SK-N-MC (cell line): ENCODE results near the gene OSBP.
A peak's percentile ranks its signal among the peaks of the same experiment; 100 is the strongest.

ENCODE experiments used
- DNase-seq: peaks from one replicate; pipeline ENCODE4 v3.0.0-alpha.2; 2011; ENCODE audit warnings: low read depth, low spot score
- H3K27ac ChIP-seq: fragments of 200-600 bp; sonication (generic); 2 replicates; pipeline ENCODE4 v1.5.1; 2016; ENCODE audit warnings: mixed run types
- H3K36me3 ChIP-seq: fragments of 200-600 bp; sonication (generic); 2 replicates; pipeline ENCODE4 v1.6.1; 2017; ENCODE audit warnings: antibody characterized with exemption, low read length, mixed read lengths; ENCODE audit not compliant: insufficient read depth
- H3K4me3 ChIP-seq: fragments of 200-600 bp; sonication (generic); 2 replicates; pipeline ENCODE4 v1.5.1; 2016
- H3K9ac ChIP-seq: fragments of 200-600 bp; sonication (generic); 2 replicates; pipeline ENCODE4 v1.8.0; 2017; ENCODE audit warnings: mixed run types, mixed read lengths; ENCODE audit not compliant: insufficient read length
- H3K9me3 ChIP-seq: fragments of 200-600 bp; sonication (generic); 2 replicates; pipeline ENCODE4 v1.6.1; 2017; ENCODE audit warnings: low read depth, mild to moderate bottlenecking, antibody characterized with exemption, low read length, moderate library complexity, mixed read lengths
- EZH2 ChIP-seq: fragments of 200-600 bp; sonication (generic); IDR thresholded peaks from one replicate; pipeline ENCODE4 v1.6.1; 2017; ENCODE audit warnings: antibody characterized with exemption
- FOXP2 ChIP-seq: optimal IDR thresholded peaks from 2 replicates; pipeline ENCODE3; 2011; ENCODE audit warnings: mild to moderate bottlenecking, moderate library complexity; ENCODE audit not compliant: insufficient read depth; ENCODE audit errors: extremely low read length, control extremely low read depth
- POLR2AphosphoS5 ChIP-seq: IDR thresholded peaks from 2 replicates; pipeline ENCODE4 v1.6.1; 2012; ENCODE audit warnings: mild to moderate bottlenecking, low read depth, low read length, borderline replicate concordance

OSBP gene

GRCh38 chr11:59611570-59612565 is 3.7 kb downstream of the OSBP start:
- TF ChIP-seq POLR2AphosphoS5, result no peak
- no peak for TF ChIP-seq EZH2
- no peak for TF ChIP-seq FOXP2
- Histone ChIP-seq H3K9ac (peak overlapping the region; percentile 26), H3K4me3 (no peak overlapping the region), H3K36me3 (peaks cover 38% of the 10 kb centered on the region), H3K9me3 (no peaks in the 10 kb centered on the region), H3K27ac (peak overlapping the region; percentile 38)
- DNase-seq, result no peak

DNA sequence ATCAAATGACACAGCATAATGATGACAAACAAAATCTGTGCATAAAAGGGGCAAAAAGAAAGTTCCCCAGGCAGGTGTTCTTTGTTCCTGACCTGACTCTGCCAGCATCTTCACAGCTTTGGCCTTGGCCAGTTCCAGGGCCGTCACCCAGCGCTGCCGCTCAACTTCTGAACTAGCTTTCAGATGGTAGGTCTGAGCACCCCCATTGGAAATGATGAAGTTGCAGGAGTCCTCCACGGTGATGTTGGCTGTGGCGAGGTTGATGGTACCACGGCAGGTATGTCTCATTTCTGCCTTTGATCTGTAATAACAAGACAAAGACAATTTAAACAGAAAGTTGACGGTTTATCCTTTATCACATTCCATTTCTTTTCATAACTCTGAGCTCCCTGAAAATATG is 5.3 kb downstream of the OSBP start:
- Histone ChIP-seq H3K27ac (no peak overlapping the region), H3K36me3 (peaks cover 53% of the 10 kb centered on the region), H3K4me3 (no peak overlapping the region), H3K9ac (no peak overlapping the region), H3K9me3 (no peaks in the 10 kb centered on the region)
- DNase-seq, result no peak
- TF ChIP-seq EZH2, result no peak
- TF ChIP-seq FOXP2, result no peak
- no peak for TF ChIP-seq POLR2AphosphoS5

DNA sequence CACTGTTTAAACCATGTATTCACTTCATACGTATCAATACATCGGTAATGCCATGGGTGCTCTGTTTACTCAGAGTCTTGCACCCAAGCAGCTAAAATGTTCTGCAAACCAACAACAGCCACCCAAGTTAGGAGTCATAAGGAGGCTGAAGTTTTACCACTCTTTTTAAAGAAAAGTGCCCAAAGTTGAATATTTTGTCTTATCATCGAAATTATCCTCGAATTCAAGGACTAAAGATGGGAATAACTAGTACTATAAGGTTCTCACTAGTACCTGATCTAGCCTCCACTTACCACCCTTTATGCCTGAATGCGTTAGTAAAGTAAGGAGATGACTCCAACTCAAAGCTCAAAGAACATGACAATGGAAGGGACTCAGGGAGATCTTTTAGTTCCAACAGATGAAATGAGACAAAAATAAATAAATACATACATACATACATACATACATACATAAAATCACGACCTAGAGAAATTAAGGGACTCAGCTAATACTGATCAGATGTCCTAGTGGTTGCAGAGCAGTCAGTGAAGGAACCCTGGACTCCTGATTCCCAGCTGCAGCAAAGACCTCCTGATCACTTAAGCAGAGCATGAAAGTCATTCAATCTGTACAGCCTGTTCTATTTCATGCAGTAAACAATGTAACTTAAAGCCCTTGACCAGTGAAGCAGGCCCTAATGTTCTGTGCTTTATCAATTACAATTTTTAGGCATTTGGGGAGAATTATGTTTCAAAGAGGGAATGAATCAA is 7.7 kb downstream of the OSBP start:
- no peak overlapping the region for H3K4me3 ChIP-seq
- H3K27ac ChIP-seq, result no peak overlapping the region
- TF ChIP-seq POLR2AphosphoS5 (no peak), EZH2 (no peak), FOXP2 (no peak)
- no peaks in the 10 kb centered on the region for H3K9me3 ChIP-seq
- no peak overlapping the region for H3K9ac ChIP-seq
- peaks cover 69% of the 10 kb centered on the region for H3K36me3 ChIP-seq
- DNase-seq, result no peak

DNA sequence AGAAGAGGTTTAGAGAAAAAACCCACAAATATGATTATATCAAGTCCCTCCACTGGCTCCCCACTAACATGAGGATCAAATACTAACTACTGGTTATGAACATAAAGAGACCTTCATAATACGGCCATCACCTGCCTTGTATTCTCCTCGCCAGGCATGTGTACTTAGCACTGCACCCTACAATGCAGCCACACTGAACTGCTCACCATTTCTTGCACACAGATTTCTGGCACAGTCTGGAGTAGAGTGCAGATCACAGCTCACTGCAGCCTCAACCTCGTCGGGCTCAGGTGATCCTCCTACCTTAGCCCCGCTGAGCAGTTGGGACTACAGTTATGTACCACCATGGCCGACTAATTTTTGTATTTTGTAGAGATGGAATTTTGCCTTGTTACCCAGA is 13.1 kb downstream of the OSBP start:
- Histone ChIP-seq H3K27ac (no peak overlapping the region), H3K9ac (no peak overlapping the region), H3K4me3 (no peak overlapping the region), H3K9me3 (no peaks in the 10 kb centered on the region), H3K36me3 (peaks cover 90% of the 10 kb centered on the region)
- TF ChIP-seq FOXP2 (no peak), POLR2AphosphoS5 (no peak), EZH2 (no peak)
- no peak for DNase-seq

DNA sequence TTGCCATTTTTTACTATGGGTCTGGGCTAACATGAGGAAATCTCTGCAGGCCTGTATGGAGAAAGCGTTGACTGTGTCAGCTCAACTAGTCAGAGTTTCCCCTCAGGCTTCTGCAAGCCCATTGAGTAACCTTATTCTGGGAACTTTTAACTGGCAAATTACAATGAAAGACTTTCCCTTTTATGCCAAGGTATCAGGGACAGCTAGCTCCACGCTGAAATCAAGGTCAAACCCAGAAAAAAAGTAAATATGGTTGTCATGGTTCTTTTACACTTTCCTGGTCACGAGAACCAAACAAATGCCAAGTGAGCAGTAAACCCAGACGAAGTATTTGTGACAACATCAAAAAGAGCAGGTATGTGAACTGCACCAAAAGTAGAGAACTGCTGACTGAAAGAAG is 13.8 kb downstream of the OSBP start:
- no peak overlapping the region for H3K27ac ChIP-seq
- no peak overlapping the region for H3K9ac ChIP-seq
- H3K4me3 ChIP-seq, result no peak overlapping the region
- no peaks in the 10 kb centered on the region for H3K9me3 ChIP-seq
- TF ChIP-seq EZH2 (no peak), FOXP2 (no peak), POLR2AphosphoS5 (no peak)
- peaks cover 84% of the 10 kb centered on the region for H3K36me3 ChIP-seq
- DNase-seq, result no peak

GRCh38 chr11:59600636-59601035 is 14.9 kb downstream of the OSBP start:
- Histone ChIP-seq H3K9ac (no peak overlapping the region), H3K36me3 (peaks cover 81% of the 10 kb centered on the region), H3K4me3 (no peak overlapping the region), H3K27ac (no peak overlapping the region), H3K9me3 (no peaks in the 10 kb centered on the region)
- TF ChIP-seq EZH2 (no peak), FOXP2 (no peak), POLR2AphosphoS5 (no peak)
- DNase-seq, result no peak

GRCh38 chr11:59600234-59600633 is 15.3 kb downstream of the OSBP start:
- H3K36me3 ChIP-seq, result peaks cover 82% of the 10 kb centered on the region
- no peak for DNase-seq
- no peak for TF ChIP-seq FOXP2
- no peak for TF ChIP-seq EZH2
- no peak for TF ChIP-seq POLR2AphosphoS5
- H3K4me3 ChIP-seq, result no peak overlapping the region
- no peaks in the 10 kb centered on the region for H3K9me3 ChIP-seq
- no peak overlapping the region for H3K27ac ChIP-seq
- no peak overlapping the region for H3K9ac ChIP-seq

DNA sequence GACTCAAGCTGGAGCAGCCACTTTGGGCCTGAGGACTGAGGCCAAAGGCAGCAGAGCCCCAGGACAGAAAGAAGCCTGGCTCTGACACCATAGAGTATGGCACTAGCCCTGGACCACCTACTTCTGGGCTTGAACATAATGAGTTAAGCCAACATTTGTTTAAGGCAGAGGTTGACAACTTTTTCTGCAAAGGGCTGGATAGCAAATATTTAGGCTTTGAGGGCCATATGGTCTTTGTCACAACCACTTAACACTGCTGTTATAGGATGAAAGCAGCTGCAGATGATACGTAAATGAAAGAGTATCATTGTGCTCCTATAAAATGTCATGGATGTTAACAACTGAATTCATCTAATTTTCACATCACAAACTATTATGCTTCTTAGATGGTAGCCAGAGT is 16.6 kb downstream of the OSBP start:
- no peak for TF ChIP-seq FOXP2
- TF ChIP-seq EZH2, result no peak
- no peak for TF ChIP-seq POLR2AphosphoS5
- H3K9me3 ChIP-seq, result no peaks in the 10 kb centered on the region
- no peak for DNase-seq
- H3K4me3 ChIP-seq, result no peak overlapping the region
- peaks cover 87% of the 10 kb centered on the region for H3K36me3 ChIP-seq
- no peak overlapping the region for H3K9ac ChIP-seq
- H3K27ac ChIP-seq, result no peak overlapping the region
